ENCODE measurements around the gene USP47.

USP47 gene

DNA sequence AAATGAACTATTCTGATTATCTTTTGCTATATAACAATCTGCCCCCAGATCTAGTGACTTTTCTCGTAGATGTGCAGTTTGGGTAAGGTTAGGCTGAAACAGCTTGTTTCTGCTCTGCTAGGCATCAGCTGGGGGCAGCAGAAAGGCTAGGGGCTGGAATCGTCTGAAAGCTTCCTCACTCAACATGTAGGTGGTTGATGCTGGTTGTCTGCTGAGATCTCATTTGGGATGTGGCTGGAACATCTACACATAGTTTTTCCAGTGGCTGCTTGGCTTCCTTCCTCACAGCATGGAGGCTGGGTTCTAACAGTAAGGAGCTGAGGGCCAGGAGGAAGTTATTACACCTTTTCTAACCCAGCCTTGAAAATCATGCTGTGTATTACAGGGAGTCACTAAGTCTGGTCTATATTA is 30.2 kb downstream of the USP47 start:
- DNase-seq = peak; percentile 76

DNA sequence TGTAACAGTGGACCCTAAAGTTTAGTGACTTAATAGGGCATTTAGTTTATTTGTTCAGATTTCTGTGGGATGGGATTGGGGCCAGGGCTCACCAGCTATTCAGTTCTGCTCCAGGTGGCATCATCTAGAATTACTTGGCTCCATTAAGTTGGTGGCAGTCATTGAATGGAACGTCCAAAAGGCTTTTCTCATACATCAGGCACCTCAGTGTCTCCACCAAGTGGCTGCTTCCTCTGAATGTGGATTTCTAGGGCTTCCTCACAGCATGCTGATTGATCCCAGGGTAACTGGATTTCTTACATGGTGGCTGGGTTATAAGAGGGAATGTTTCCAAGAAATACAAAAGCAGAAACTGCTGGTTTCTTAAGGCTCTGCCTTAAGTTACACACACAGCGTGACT is 34.7 kb downstream of the USP47 start:
- peak; percentile 49 for DNase-seq

GRCh38 chr11:11880179-11880578 is 38.4 kb downstream of the USP47 start:
- DNase-seq = no peak

GRCh38 chr11:11882539-11882938 is 40.8 kb downstream of the USP47 start:
- no peak for DNase-seq

DNA sequence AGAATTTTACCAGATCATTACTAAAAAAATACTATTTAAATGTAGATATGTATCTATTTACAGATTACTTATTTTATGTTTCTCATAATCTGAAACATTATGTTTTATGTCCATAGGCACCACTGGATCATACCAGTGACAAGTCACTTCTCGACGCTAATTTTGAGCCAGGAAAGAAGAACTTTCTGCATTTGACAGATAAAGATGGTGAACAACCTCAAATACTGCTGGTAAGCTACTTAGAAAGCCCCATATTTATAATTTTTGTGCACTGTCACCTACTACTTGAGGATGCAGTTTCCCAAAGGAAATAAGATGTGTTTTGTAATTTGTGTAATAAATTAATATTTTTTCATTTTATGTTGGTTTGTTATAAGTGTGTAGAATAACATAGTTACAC is 42.6 kb downstream of the USP47 start:
- DNase-seq = no peak

GRCh38 chr11:11884774-11885481 is 43.2 kb downstream of the USP47 start:
- no peak for DNase-seq

- DNase-seq = no peak
These were observed 52.7 kb downstream of the USP47 start for GRCh38 chr11:11894486-11894885.

DNA sequence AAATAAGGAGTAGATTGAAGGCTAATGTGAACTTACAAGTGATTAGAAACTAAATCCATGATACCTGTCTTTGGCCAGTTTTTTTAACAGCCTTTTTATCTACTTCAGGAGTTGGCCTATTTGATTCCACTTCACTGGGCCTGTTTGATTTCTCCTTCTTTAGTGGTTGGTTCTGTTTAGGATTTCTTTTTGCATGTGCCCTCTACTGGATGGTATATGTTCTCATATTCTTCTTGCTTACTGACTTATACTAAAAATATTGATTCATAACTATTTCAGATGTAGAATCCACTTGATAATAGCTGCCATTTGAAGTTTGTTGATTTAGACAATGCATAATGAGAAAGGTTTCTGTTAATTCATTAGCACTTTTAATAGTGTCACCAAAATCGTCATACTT is 53.9 kb downstream of the USP47 start:
- DNase-seq = no peak

GRCh38 chr11:11898648-11899047 is 56.9 kb downstream of the USP47 start:
- DNase-seq = no peak

- DNase-seq = no peak
These were observed 57.6 kb downstream of the USP47 start for GRCh38 chr11:11899401-11899800.

GRCh38 chr11:11901929-11902328 is 60.2 kb downstream of the USP47 start:
- no peak for DNase-seq

GRCh38 chr11:11909727-11910126 is 68.0 kb downstream of the USP47 start:
- no peak for DNase-seq

GRCh38 chr11:11910541-11910940 is 68.8 kb downstream of the USP47 start:
- DNase-seq = no peak

GRCh38 chr11:11913395-11913794 is 71.6 kb downstream of the USP47 start:
- no peak for DNase-seq

GRCh38 chr11:11915625-11916024 is 73.9 kb downstream of the USP47 start:
- no peak for DNase-seq

GRCh38 chr11:11916981-11917399 is 75.2 kb downstream of the USP47 start:
- no peak for DNase-seq

GRCh38 chr11:11923828-11924227 is 82.1 kb downstream of the USP47 start:
- DNase-seq = no peak

DNA sequence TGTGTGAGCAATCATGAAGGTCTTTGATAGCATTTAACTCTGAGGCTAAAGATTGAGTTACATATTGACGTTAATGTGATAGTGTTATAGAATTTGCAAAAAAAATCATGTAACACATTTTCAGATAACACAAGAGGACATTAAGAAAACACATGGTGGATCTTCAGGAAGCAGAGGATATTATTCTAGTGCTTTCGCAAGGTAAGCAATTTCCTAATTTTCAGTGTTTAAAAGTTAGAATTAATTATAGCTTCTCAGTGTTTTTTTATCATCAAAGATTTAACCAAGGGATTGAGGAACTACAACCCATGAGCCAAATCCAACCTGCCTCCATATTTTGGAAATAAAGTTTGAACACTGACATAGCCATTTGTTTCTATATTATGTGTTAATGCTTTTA is 88.1 kb downstream of the USP47 start:
- DNase-seq = no peak

DNA sequence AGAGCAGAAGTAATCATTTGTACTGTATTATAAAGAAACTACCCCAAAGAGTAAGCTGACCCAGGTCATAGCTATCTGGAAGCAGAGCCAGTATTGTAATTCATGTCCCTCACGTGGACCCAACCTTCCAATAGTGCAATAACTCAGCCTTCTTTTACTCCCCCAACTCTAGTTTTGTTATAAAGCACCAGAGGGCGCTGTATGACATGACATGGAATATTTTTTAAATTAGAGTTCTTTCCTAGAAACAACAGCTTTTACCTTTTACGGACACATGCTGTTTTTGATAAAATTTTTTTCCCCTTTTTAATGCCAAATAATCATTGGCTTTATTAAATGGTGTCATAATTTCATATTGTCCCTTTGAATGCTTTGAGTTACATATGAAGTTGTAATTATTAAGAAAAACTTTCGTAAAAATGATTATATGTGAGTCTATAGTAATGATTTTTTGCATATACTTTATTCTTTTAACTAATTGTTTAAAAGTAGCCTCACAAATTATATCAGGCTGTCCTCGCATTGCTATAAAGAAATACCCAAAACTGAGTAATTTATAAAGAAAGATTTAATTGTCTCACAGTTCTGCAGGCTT is 89.8 kb downstream of the USP47 start:
- DNase-seq = peak; percentile 80

- no peak for DNase-seq
These were observed 93.8 kb downstream of the USP47 start for GRCh38 chr11:11935536-11935935.

- no peak for DNase-seq
These were observed 95.7 kb downstream of the USP47 start for GRCh38 chr11:11937433-11937832.

DNA sequence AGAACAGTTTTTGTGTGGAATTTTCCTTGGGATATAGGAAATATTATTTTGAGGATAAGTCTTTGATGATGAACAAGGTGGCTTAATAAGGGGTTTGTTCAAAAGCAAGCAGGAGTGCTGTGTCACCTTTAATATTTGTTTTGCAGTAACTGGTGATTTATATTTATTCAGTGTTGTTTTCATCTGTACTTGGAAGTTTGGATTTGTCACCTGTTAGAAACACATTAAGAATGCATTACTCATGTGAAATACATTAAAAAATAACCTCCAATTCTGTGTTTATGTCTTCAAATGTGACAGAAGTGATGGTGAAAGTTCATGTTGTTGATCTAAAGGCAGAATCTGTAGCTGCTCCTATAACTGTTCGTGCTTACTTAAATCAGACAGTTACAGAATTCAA is 96.2 kb downstream of the USP47 start:
- DNase-seq = peak; percentile 67

GRCh38 chr11:11940551-11940950 is 98.8 kb downstream of the USP47 start:
- peak; percentile 97 for DNase-seq

DNA sequence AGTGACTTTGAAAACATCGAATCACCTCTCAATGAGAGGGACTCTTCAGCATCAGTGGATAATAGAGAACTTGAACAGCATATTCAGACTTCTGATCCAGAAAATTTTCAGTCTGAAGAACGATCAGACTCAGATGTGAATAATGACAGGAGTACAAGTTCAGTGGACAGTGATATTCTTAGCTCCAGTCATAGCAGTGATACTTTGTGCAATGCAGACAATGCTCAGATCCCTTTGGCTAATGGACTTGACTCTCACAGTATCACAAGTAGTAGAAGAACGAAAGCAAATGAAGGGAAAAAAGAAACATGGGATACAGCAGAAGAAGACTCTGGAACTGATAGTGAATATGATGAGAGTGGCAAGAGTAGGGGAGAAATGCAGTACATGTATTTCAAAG is 100.9 kb downstream of the USP47 start:
- DNase-seq = no peak

GRCh38 chr11:11944444-11944843 is 102.7 kb downstream of the USP47 start:
- peak; percentile 58 for DNase-seq
